ENCODE results near the gene TLCD5.

The TLCD5 gene

DNA sequence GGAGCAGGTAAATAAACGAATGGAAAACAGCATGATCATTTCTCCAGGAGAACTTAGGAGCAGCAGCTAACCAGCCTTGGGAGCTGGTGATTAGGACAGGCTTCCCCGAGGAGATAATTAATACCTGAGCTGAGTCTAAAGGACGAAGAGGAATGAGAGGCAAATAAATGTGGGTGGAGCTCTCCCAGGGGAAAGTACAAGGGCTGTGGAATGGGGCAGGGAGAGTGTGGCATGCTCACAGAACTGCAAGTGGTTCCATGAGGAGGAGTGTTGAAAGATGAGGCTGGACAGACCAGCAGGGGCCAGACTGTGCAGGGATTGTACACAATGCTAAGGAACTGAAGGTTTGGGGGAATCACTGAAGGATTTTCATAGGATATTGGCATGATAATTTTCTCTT is 14.2 kb upstream of the TLCD5 start:
- no peak for DNase-seq

DNA sequence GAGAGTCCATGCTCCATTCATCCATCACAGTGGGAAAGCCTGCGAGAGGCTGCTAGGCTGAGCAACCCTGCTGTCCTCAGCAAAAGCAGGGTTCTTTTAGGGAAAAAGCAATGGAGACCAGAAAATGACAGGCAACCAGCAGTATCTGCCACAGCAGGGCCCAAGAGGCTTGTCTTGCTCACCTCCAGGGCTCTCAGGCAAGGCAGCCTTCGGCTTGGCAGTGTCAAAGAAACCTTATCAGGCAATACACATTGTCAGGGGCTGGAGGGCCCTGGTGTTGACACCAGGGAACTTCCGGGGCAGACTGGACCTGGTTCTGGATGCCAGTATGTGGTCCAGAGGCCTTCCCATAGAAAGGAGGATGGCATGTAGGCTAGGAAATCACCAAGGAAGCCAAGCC is 10.2 kb upstream of the TLCD5 start:
- DNase-seq = no peak

DNA sequence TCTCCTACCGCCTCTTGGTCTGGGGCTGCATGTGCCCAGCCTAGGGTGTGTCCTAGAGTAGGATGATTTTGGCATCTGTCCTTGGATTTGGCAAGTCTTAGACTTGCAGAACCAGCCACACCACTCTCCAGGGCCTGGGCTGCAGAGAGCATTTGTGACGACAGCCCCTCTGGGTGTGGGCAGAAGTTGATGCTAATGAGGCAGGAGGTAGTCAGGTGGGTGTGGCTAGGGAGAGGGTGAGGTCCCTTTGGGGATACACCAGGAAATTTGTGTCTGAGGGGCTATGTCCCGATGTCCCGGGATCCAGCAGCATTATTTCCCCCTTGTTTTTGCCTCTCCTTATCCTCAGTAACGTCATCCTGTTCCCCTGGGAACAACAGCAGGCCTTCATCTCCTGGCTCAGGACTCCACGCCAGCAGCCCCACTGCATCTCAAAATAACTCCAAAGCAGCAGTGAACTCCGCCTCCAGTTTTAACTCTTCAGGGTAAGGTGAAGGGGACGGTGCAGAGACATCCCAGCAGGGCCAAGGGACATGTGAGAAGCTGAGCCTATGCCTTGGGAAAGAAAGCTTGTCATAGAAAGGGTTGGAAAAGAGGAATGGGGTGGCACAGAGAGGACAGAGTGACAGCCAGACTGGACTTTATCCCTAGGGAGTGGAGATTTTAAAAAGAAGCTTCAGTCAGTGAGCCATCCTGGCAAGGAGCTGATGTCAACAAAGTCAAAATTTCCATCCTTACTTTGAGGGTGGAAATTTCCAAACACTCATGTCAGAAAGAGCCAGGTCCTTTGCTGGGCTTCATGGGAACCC is 8.0 kb upstream of the TLCD5 start:
- no peak for DNase-seq

DNA sequence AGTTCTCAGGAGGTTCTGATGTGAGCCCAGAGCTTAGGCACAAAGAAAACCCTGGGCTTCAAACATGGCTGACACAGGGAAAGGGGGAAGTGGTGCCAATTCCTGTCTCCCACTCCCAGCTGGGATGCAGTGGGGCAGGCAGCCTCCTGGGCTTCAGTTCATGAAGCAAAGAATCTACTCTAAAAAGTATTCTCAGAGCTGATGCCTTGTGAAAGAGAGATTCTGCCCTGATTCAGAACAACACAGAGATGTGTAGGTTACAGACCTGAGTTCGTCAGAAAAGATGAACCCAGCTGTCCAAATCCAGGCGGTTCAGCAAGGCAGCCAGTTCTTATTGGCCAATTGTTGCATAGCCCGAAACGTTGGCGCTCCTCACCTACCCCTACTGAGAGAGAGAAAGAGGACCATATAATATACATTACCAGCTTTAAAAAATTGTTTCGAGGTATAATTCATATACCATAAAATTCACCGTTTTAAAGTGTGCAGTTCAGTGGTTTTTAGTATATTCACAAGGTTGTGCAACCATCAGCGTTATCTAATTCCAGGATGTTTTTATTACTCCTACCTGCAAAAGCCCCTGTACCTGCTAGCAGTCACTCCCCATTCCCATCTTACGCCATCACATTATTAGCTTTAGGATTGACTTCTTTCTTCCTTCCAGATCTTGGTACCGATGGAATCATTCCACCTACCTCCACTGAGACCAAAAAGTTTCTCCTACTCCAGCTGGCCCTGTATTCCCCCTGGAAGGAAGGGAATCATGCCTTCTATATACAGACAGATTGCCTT is 7.2 kb upstream of the TLCD5 start:
- no peak for DNase-seq

DNA sequence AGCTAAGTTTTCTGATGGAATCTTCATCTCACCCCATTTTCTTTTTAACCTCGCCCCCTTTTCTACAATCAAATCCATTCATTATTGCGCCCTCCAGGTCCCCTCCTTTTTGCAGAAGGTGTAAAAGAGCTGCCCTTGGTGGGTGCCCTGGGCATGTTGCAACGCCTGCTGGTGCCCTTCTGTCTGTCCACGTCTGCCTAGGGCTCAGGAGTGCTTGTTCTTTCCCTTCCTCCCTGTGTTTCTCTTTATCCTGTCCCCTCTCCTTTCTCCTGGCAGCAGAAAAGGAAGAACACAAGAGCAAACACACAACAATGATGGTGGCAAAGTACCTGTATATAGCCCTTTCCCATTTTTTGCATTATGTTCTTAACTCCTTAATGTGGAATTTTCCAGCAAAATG is 6.2 kb upstream of the TLCD5 start:
- DNase-seq = no peak

DNA sequence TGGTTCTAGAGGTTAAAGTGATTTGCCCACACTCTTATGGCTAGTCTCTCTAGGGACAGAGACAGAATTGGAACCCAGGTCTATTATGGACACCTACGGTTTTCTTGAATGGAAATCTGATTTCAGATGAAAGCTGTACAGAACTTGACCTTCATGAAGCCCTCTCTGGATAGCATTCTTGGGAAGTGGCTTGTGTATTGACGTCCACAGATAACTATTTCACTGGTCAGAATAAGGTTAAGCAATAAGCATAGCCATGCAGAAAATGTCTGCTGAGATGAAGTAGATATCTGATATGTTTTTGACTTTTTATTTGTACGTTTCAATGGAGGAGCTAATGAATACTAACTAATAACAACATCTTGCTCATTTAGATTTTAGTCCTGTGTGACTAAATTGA is 1.1 kb downstream of the TLCD5 start:
- no peak for DNase-seq

DNA sequence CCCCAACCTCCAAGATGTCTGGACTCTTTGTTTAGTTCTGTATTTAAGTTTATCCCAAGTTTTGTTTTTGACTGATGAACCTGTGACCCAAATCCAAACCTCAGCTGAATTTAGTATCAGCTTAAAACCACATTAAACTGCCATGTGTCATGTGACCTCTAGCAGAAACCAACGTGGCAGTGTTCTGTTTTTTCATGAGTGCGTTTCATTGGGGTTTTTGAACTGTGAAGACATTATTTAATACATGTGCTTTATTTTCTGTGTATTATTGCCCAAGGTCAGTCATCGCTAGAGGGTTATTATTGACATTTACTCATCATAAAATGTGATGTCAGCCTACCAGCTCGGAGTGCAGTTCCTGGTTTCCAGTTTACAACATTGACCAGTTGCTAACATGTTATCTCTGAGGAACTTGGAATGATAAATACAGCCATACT is 1.8 kb downstream of the TLCD5 start:
- DNase-seq = no peak

DNA sequence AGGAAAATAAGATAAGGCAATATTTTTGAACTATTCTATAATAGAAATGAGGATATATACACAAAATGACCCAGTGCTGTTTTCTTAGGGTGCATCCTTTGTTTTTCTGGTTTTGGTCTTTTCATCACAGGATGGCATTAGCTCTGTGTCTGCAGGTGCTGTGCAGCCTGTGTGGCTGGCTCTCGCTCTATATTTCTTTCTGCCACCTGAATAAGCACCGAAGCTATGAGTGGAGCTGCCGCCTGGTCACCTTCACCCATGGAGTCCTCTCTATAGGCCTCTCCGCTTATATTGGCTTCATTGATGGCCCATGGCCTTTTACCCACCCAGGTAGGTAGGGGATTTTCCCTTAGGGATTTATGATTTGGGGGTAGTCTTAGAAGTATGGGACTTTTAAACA is 2.2 kb downstream of the TLCD5 start:
- no peak for DNase-seq

DNA sequence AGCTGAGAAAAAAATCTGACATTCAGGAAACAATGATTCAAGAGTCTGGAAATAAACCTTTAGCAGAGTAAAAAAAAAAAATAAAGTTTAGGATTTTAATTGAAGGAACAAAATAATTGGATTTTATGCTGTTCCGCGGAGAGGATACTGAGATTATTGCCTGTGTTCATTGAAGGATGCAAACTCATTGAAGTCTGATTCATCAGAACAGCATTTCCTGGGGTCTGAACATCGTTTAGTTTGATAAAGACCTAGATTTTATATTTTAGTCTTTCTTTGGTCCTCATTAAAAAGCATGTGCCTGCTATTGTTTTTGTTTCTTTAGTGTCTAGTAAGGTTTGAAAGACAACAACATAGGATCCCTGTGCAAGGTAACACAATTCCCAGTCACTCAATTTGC is 4.5 kb downstream of the TLCD5 start:
- DNase-seq = no peak

DNA sequence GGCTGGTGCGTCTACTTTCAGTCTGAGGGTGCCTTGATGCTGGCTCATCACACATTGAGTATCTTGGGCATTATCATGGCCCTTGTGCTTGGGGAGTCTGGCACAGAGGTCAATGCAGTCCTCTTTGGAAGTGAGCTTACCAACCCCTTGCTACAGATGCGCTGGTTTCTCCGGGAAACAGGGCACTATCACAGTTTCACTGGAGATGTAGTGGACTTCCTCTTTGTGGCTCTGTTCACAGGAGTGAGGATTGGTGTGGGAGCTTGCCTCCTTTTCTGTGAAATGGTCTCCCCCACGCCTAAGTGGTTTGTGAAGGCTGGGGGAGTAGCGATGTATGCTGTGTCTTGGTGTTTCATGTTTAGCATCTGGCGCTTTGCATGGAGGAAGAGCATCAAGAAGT is 4.9 kb downstream of the TLCD5 start:
- DNase-seq = no peak

DNA sequence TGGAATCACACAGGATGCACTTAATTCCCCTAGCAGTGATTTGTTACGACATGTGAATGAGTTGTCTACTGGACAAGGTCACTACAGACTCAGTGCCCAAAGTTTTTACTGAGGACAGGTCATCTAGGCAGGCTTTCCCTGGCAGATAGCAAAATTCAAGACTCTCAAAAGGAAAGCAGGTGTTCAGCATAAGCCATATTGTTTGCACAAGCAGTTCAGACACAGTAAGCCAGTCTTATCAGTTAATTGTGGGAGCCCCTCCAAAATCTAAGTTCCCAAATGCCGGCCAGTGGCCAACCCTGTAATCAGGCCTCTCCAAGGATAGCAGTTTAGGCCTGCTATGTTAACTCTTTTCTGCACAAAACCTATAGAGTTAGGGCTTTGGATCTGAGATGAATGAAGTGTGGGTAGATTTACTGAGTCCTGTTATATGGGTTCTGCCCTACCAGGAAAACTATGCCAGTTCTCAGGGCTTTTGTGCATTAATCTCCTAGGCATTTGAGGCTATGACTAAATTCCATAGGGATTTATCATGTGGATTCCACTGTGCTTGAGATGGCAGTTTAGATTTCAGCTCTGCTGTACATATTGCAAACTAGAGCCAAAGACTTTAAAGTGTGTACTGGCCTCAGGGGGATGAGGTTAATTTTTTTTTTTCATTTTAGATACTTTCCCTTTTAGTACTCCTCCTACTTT is 6.3 kb downstream of the TLCD5 start:
- no peak for DNase-seq

DNA sequence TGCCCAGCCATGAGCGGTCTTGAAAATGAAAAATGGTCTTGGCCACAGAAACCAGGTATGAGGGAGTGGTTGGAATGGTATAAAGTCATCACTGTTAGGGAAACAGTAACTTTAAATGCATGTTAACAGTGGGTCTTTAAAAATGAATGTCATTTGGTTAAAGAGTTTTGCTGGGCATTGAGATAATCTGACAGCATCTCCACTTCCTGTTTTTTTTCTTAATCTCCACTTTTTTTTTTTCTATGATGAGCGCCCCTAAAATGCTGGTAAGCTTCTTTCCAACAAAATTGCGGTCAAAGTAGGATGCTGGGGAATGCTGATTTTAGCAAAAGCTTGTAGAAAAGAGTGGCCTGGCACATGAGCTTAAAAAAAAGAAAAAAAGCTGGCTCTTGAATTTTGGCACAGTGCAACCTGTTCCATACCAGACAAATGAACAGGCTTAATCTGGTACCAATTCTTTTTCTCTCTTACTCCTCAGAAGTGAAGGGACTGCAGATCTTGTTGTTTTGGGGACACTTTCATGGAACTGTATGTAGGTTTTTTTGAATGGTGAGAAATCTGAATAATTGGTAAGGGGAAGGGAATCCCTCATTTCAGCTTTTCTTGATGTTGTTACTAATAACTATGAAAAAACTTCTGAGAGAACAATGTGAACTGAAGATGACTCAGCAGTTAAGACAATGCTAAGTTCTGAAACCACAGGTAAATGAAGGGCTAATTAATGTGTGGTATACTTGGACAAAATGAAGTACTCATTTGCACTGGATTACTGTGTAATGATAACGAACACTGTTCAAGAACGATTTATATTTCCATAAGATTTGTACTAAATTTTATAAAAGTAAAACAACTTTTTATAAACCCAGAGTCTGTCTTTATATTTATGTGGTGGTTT is 8.0 kb downstream of the TLCD5 start:
- no peak for DNase-seq

DNA sequence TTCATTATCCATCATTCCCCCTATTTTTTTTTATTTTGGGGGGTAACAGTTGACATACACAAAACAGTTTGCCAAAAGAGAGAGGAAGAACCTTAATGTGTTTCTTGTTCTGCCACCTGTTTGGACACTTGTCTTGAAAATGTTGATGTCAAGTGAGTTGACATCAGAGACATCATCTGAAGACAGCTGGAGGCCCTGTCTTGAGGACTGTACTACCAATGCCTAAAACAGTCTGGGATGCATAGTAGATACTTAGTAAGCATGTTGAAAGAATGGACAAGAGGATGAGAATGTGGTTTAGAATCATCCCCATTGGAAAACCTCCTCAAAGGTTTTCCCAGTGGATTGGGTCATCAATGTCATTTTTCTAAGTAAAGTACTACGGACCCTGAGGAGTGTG is 8.7 kb downstream of the TLCD5 start:
- DNase-seq = no peak

DNA sequence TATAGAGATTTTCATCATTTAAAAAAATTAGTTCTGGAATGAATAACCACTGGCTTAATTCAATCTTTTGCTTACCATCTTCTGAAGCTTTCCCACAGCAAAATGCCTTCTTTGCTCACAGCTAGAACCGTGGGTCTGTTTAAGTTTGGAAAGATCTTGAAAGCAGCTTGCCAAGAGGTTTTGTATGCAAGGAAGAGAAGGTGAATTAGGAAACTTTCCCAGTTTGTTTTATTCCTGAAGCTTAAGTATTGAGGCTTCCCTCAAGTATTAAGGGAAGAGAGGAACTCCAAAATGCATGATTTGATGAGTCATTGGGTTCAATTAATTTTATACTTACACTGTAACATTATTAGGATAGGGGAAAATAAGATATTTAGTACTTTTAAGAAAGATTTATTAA is 9.2 kb downstream of the TLCD5 start:
- no peak for DNase-seq

DNA sequence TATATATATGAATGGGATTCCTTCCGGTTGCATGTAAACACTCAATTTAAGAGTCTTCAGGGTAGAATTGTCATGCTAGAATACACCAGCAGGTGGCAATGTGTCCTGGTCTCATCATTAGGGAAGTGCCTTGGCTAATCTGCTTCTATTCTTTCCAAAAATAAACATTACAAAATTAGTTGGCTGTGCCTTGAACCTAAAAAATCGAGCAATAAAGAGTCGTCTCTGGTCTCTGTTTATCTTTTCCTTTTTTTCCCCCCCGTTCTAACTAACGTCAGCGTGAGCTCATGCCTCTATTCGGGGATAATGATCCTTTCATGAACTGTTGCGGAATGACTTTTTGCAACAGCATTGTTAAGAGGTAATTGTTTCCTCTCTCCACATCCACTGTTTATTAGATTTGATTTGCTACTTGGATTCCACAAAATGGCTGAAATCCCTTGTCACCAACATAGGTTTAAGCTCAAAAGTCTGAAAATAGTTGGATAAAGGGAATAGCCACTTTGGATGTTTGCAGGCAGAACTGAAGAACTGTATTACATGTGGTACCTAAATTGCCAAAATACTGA is 9.9 kb downstream of the TLCD5 start:
- peak; percentile 80 for DNase-seq

DNA sequence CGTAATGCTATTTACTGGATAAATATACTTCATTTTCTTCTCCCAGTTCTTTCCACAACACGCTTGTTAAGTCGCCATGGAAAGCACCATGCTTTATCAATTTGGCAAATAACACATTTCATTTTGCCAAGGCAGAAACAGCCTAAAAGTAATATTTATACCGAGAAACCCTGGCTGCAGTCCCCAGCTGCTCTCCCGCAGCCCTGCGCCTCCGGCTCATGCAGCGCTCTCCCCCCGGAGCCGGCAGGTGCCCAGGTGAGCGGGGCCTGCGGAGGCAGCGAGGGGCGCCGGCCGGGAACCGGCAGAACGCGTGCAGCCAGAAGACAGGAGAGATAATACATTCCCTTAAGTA is 10.4 kb downstream of the TLCD5 start:
- no peak for DNase-seq

DNA sequence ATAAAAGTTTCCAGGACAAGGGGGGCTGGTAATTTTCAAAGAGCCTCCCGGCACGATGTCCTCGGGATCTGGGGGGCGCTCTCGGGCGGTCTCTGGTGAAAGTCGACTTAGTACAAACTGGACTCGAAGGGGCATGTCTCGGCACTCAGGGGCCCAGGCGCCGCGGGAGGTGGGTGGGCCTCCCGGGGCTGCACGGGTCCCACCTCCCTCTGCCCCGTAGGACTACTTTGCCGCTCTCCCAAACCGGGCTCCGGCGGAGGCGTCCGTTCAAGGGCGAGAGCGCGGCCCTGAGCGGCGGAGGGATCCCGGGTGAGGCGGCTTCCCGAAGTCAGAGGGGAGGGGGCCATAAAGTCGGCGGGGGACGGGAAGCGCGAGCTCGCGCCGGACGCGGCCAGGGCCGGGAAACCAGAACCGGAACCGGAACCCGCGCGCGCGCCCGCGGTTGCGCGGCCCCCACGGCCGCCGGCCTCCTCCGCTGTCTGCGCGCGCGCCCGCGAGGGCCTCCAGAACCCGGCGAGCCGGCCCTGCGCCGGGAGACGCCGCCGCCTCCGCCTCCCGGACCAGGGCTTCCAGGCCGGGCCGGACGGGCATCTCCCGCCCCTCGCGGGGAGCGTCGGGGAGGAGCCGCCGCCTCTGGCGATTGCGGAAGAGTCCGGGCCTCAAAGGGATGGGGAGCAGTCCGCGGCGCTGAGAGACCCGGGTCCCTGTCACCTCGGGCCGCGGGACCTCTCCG is 11.0 kb downstream of the TLCD5 start, which contains the start of gene ARHGEF12:
Gene ARHGEF12, plus strand, starts transcription at position 506 of the 733 bp plus-strand sequence. CDS start 831 bp downstream, outside the sequence.
- DNase-seq = peak; percentile 90

DNA sequence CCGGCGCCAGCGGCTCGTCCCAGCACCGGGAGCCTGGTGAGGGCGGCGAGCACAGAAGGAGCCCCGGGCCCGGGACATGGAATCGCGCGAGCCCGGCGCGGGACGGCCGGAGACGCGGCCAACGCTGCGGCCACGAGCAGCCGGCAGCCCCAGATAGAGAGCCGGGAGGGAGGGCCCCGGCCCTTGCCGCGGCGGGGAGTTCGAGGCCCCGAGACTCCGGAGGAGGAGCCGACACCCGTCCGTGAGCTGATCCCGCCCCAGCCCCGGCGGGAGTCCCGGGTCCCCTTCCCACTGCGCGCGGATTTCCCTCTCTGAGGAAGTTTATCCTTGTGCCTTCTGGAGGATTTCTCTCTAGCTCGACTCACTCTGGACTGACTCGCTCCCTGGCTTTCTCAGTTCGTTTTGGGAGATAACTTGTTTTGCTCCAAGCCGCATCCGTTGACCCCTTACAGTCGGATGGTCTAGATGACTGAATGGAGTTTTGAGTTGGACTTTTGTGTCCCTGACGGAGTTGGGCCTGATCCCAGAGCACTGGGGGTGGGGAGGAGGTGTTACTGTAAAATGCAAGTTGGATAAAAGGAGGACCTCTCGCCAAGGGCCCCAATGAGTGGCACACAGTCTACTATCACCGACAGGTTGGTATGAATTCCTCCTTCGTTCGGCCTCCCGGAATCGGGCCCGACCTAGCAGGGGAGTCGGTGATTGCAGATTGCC is 11.7 kb downstream of the TLCD5 start:
- DNase-seq = peak; percentile 44

DNA sequence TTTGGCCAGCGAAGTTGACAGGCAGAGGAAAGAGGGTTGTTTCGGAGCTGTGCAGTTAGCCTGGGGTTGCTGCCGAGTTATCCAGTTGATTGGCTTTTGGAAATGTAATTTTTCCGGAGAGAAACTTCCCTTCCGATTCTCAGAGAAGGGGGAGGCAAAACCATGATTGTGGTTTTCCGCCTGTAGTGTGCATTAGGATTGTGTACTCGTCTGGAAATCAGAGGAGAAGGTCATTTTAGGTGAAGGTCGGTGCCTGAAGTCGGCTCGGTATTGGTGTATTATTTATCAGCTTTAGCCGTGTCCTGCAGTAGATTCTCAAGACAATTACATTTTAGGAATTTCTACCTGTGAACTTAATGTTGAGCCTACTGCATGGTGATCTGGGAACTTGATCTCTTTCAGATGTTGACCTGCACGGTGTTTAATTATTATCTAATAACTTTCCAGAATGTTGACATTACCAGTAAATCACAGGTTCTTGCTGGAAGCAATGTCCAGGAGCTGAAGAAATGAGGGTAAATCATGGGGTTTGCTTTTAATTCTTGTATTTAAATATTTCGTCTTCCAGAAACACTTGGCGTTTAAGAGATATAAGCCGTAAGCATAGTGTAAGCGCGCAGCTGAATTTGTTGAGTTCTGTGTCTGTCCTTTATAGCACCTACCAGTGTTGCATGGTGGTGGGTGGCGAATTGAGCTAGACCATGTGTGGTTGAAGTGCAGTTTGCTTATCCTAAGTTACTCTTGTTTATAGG is 12.4 kb downstream of the TLCD5 start:
- DNase-seq = no peak
